HUES6 (cell line): Measurements from ENCODE around the gene DDX20.

ENCODE experiments used
- H3K27ac ChIP-seq: 2 replicates; pipeline ENCODE4 v1.7.0; 2013; ENCODE audit warnings: low read depth, mild to moderate bottlenecking, low read length, inconsistent platforms
- H3K27me3 ChIP-seq: 2 replicates; pipeline ENCODE4 v1.6.1; 2013; ENCODE audit warnings: low read length; ENCODE audit not compliant: control insufficient read depth, insufficient read depth
- H3K36me3 ChIP-seq: 2 replicates; pipeline ENCODE4 v1.6.1; 2013; ENCODE audit warnings: low read length; ENCODE audit not compliant: control insufficient read depth, insufficient read depth
- H3K4me1 ChIP-seq: 2 replicates; pipeline ENCODE4 v1.6.1; 2013; ENCODE audit warnings: low read length; ENCODE audit not compliant: control insufficient read depth, insufficient read depth
- H3K4me3 ChIP-seq: 2 replicates; pipeline ENCODE4 v1.5.1; 2013; ENCODE audit warnings: low read depth, low read length
- H3K9ac ChIP-seq: one replicate; pipeline ENCODE4 v1.6.1; 2013; ENCODE audit warnings: mild to moderate bottlenecking, low read length
- H3K9me3 ChIP-seq: 2 replicates; pipeline ENCODE4 v1.6.1; 2013; ENCODE audit warnings: low read depth, low read length; ENCODE audit not compliant: control insufficient read depth, insufficient read depth

The DDX20 gene

GRCh38 chr1:111805251-111805650, 49.5 kb downstream of the DDX20 start:
- Histone ChIP-seq H3K27me3 (no peaks in the 10 kb centered on the region), H3K4me3 (no peak overlapping the region)

GRCh38 chr1:111811891-111812290, 56.2 kb downstream of the DDX20 start:
- H3K4me3 ChIP-seq = no peak overlapping the region
- no peak overlapping the region for H3K9ac ChIP-seq
- H3K9me3 ChIP-seq = no peaks in the 10 kb centered on the region
- H3K36me3 ChIP-seq = no peaks in the 10 kb centered on the region
- no peak overlapping the region for H3K27ac ChIP-seq
- no peaks in the 10 kb centered on the region for H3K27me3 ChIP-seq
- no peaks in the 10 kb centered on the region for H3K4me1 ChIP-seq

More at GRCh38 chr1:111805251-111805650, 49.5 kb downstream of the DDX20 start:
- Histone ChIP-seq H3K9me3 (no peaks in the 10 kb centered on the region), H3K27ac (no peak overlapping the region), H3K36me3 (no peaks in the 10 kb centered on the region), H3K9ac (no peak overlapping the region), H3K4me1 (no peaks in the 10 kb centered on the region)

- Histone ChIP-seq H3K9me3 (no peaks in the 10 kb centered on the region), H3K36me3 (no peaks in the 10 kb centered on the region), H3K27me3 (no peaks in the 10 kb centered on the region), H3K4me3 (no peak overlapping the region), H3K4me1 (no peaks in the 10 kb centered on the region), H3K9ac (no peak overlapping the region), H3K27ac (no peak overlapping the region)
Measured at GRCh38 chr1:111812306-111812705, 56.6 kb downstream of the DDX20 start.

- no peaks in the 10 kb centered on the region for H3K36me3 ChIP-seq
- no peak overlapping the region for H3K27ac ChIP-seq
Measured at GRCh38 chr1:111813440-111814304, 58.0 kb downstream of the DDX20 start.

GRCh38 chr1:111814305-111814628, 58.6 kb downstream of the DDX20 start:
- no peaks in the 10 kb centered on the region for H3K4me1 ChIP-seq
- H3K4me3 ChIP-seq = no peak overlapping the region
- H3K36me3 ChIP-seq = no peaks in the 10 kb centered on the region
- H3K27ac ChIP-seq = no peak overlapping the region
- H3K9ac ChIP-seq = no peak overlapping the region
- no peaks in the 10 kb centered on the region for H3K27me3 ChIP-seq
- no peaks in the 10 kb centered on the region for H3K9me3 ChIP-seq

More at GRCh38 chr1:111813440-111814304, 58.0 kb downstream of the DDX20 start:
- Histone ChIP-seq H3K9ac (no peak overlapping the region), H3K4me3 (no peak overlapping the region), H3K27me3 (no peaks in the 10 kb centered on the region), H3K4me1 (no peaks in the 10 kb centered on the region), H3K9me3 (no peaks in the 10 kb centered on the region)

GRCh38 chr1:111814642-111815041, 58.9 kb downstream of the DDX20 start:
- H3K36me3 ChIP-seq = no peaks in the 10 kb centered on the region
- no peaks in the 10 kb centered on the region for H3K4me1 ChIP-seq
- H3K9me3 ChIP-seq = no peaks in the 10 kb centered on the region
- no peaks in the 10 kb centered on the region for H3K27me3 ChIP-seq
- no peak overlapping the region for H3K9ac ChIP-seq
- no peak overlapping the region for H3K27ac ChIP-seq
- no peak overlapping the region for H3K4me3 ChIP-seq
